KOPT-K1 (cell line): ENCODE data around the gene HMCN1.
"Not testable (repeated sequence)": the region's sequence is repeated elsewhere in the genome, so short reads cannot be mapped to it uniquely, and the experiment has no call there.

Source experiments
- H3K27ac ChIP-seq: fragments of 200-600 bp; sonication (generic); 2 replicates; pipeline ENCODE4 v1.5.1; 2016; ENCODE audit warnings: antibody characterized with exemption, mild to moderate bottlenecking, low read depth, low read length; ENCODE audit not compliant: poor library complexity, severe bottlenecking
- H3K36me3 ChIP-seq: fragments of 200-600 bp; sonication (generic); 2 replicates; pipeline ENCODE4 v1.5.1; 2017; ENCODE audit warnings: antibody characterized with exemption, mild to moderate bottlenecking, low read length, moderate library complexity; ENCODE audit not compliant: insufficient read depth
- H3K9me3 ChIP-seq: fragments of 200-600 bp; sonication (generic); 2 replicates; pipeline ENCODE4 v1.5.1; 2017; ENCODE audit warnings: antibody characterized with exemption, low read length, mild to moderate bottlenecking; ENCODE audit not compliant: insufficient read depth, poor library complexity, severe bottlenecking

The HMCN1 gene

DNA sequence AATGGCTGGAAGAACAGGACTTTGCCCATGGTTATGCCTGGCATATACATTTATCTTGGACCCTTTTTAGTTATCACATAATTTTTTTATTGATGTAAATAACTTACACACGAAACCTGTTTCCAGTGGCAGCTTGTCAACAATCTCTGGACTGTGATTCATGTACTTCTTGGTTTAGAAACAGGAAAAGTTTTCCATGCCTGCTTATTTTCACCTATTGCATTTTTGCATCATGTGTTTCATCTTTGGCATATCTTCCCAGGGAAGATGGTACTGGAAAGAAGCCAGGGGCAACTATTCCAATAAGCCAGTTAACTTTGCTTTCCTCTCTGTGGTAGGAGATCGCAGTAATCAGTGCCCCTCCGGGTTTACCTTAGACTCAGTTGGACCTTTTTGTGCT lies 430.6 kb downstream of the HMCN1 start:
- H3K27ac ChIP-seq = no peak overlapping the region
- H3K36me3 ChIP-seq = no peaks in the 10 kb centered on the region
- no peaks in the 10 kb centered on the region for H3K9me3 ChIP-seq

DNA sequence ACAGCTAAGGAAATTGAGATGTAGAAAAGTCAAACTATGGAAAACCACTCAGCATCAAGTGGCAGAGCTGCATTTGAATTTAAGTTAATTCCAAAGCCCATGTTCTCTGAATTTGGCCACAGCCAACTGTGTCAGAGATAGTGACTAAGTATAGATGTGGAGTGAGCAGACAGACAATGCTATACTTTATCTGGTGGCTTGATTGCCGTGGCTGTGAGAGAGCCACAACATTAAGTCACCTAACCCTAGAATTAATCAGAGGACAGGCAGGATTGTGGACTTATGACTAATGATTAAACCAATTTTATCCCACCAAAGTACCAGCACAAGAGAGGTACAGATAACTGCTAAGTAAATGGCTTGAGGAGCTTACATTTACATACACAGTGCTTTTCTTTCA lies 431.1 kb downstream of the HMCN1 start:
- Histone ChIP-seq H3K9me3 (no peaks in the 10 kb centered on the region), H3K27ac (no peak overlapping the region), H3K36me3 (no peaks in the 10 kb centered on the region)

GRCh38 chr1:186167096-186167668 lies 433.0 kb downstream of the HMCN1 start:
- Histone ChIP-seq H3K9me3 (no peaks in the 10 kb centered on the region), H3K27ac (no peak overlapping the region), H3K36me3 (no peaks in the 10 kb centered on the region)

DNA sequence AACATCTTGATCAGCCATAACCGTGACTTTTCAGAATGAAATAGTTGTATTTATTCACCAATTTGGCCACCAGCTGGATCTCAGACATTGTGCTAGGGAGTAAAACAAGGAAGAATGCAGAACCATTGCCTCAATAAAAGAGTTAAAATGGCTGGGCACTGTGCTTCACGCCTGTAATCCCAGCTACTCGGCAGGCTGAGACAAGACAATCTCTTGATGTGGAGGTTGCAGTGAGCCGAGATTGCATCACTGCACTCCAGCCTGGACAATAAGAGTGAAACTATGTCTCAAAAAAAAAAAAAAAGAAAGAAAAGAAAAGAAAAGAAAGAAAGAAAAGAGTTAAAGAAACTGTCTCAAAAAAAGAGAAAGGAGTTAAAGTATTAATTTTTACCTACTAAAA lies 441.4 kb downstream of the HMCN1 start:
- Histone ChIP-seq H3K9me3 (no peaks in the 10 kb centered on the region), H3K36me3 (no peaks in the 10 kb centered on the region), H3K27ac (no peak overlapping the region)

- no peaks in the 10 kb centered on the region for H3K36me3 ChIP-seq
- no peaks in the 10 kb centered on the region for H3K9me3 ChIP-seq
- no peak overlapping the region for H3K27ac ChIP-seq
These were observed 444.3 kb downstream of the HMCN1 start for GRCh38 chr1:186178426-186179043.

GRCh38 chr1:186179231-186179630 lies 445.0 kb downstream of the HMCN1 start:
- H3K36me3 ChIP-seq = no peaks in the 10 kb centered on the region
- H3K27ac ChIP-seq = no peak overlapping the region
- no peaks in the 10 kb centered on the region for H3K9me3 ChIP-seq

- H3K36me3 ChIP-seq = no peaks in the 10 kb centered on the region
- H3K9me3 ChIP-seq = no peaks in the 10 kb centered on the region
- no peak overlapping the region for H3K27ac ChIP-seq
These were observed 449.0 kb downstream of the HMCN1 start for GRCh38 chr1:186183219-186183618.

GRCh38 chr1:186183970-186184628 lies 449.9 kb downstream of the HMCN1 start:
- Histone ChIP-seq H3K27ac (peak overlapping the region; percentile 17), H3K36me3 (no peaks in the 10 kb centered on the region), H3K9me3 (no peaks in the 10 kb centered on the region)

DNA sequence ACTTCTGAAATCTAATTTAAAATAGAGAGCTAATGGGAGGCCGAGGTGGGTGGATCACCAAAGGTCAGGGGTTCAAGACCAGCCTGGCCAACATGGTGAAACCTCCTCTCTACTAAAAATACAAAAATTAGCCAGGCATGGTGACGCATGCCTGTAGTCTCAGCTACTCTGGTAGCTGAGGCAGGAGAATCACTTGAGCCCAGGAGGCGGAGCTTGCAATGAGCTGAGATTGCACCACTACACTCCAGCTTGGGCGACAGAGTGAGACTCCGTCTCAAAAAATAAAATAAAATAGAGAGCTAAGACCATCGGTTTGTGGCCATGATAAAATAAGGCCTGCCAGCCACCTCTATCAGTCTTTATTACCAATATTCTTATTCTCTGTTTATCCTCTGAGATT lies 452.1 kb downstream of the HMCN1 start:
- H3K36me3 ChIP-seq, H3K9me3 ChIP-seq, H3K27ac ChIP-seq: not testable (repeated sequence)

DNA sequence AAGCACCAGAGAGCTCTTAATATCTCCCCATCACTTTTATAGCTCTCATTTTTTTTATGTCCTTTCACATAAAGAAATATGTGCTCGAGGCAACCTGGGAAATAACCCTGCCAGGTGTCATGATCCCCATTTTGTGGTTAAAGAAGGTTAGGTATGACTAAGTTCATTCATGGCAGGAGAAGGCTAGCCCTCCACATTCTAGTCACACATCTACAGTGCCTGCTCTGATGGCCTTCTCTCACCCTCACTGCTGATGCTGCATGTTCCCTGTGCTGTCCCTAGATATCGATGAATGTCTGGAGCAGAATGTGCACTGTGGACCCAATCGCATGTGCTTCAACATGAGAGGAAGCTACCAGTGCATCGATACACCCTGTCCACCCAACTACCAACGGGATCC lies 453.4 kb downstream of the HMCN1 start:
- no peak overlapping the region for H3K27ac ChIP-seq

DNA sequence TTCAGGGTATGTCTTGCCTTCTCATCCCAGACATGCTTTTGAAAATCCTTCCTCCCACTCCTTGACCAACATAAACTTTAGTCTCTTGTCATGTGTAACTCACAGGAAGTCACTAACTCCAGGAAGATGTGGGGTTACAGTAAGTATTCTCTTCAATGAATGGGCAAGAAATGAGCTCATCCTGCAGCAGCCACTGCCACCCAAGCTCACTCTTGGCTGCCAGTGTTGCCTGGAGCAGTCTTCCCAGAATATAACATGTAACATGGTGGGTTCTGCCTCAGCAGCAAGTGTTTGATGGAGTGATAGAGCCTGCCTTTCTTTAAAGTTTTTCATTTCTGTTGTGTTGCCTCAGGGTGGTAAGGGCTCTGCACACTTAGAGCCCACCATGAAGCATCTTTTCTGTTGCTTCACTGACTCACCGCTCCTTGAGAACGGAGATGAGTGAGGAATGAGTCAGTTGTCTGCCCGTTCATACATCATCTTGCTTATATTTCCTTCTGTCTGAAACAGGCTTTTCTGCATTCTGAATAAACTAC lies 453.9 kb downstream of the HMCN1 start:
- no peaks in the 10 kb centered on the region for H3K36me3 ChIP-seq
- no peak overlapping the region for H3K27ac ChIP-seq
- no peaks in the 10 kb centered on the region for H3K9me3 ChIP-seq

More for the DNA sequence above, 453.4 kb downstream of the HMCN1 start:
- Histone ChIP-seq H3K9me3 (no peaks in the 10 kb centered on the region), H3K36me3 (no peaks in the 10 kb centered on the region)

GRCh38 chr1:186188736-186189135 lies 454.5 kb downstream of the HMCN1 start:
- no peak overlapping the region for H3K27ac ChIP-seq
- H3K36me3 ChIP-seq = no peaks in the 10 kb centered on the region
- H3K9me3 ChIP-seq = no peaks in the 10 kb centered on the region

- H3K9me3 ChIP-seq = no peaks in the 10 kb centered on the region
- no peaks in the 10 kb centered on the region for H3K36me3 ChIP-seq
- no peak overlapping the region for H3K27ac ChIP-seq
These were observed 455.0 kb downstream of the HMCN1 start for GRCh38 chr1:186189156-186189555.

GRCh38 chr1:186191511-186191910 lies 457.3 kb downstream of the HMCN1 start:
- Histone ChIP-seq H3K27ac (no peak overlapping the region), H3K9me3 (peaks cover 6% of the 10 kb centered on the region), H3K36me3 (no peaks in the 10 kb centered on the region)

DNA sequence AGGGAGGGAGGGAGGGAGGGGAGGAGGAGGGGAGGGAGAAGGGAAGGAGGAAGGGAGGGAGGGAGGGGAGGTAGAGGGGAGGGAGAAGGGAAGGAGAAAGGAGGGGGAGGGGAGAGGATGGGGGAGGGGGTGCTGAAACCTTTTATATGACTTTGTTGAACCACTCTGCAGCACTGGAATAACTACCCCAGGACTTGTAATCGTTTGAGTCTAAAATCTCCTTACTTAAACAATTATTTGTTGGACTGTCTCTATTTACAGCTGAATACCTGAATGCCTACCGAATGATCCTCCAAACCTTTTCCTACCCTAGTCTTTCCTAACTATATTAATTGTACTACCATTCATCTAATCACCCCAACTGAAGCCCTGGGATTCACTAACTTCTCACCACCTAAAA lies 459.0 kb downstream of the HMCN1 start:
- peaks cover 6% of the 10 kb centered on the region for H3K9me3 ChIP-seq

More for the DNA sequence above, 459.0 kb downstream of the HMCN1 start:
- Histone ChIP-seq H3K36me3 (no peaks in the 10 kb centered on the region), H3K27ac (no peak overlapping the region)
